ENCODE results near the gene EGLN1. TPM values are rescaled to one million over a fixed set of nuclear protein-coding genes. Genes with fewer than 3 reads are reported as not detected.

EGLN1 gene
- total RNA-seq, 1 experiment from 2014 or later, result 27.1 TPM

- ChIA-PET RAD21 (ENCODE audit: low non-redundant PET in 1 of 2, low total read pairs in 2 of 2, uncharacterized antibody in 2 of 2, unreplicated experiment in 2 of 2) (no interaction called here), POLR2A (no interaction called here), CTCF (no interaction called here)
- no peak overlapping the region for H3K4me2 ChIP-seq (ENCODE audit: low read length)
- H4K20me1 ChIP-seq (ENCODE audit: insufficient read depth), result 0 out of 2 replicates have a peak, but pooled peaks cover 9% of the 10 kb centered on the region
- H3K9ac ChIP-seq (ENCODE audit: low read length), result no peak overlapping the region
- ATAC-seq (no peak), DNase-seq (ENCODE audit: low read depth, low spot score) (no peak)
- TF ChIP-seq CEBPB (IDR thresholded peaks at IDR 0.05; ENCODE audit: low read depth), result no peak
- no peak for TF ChIP-seq CBX3 (IDR thresholded peaks at IDR 0.05; ENCODE audit: low read depth)
- no peak for TF ChIP-seq ZNF274 (IDR thresholded peaks at IDR 0.05; ENCODE audit: low read depth, low read length)
- TF ChIP-seq EZH2phosphoT487 (IDR thresholded peaks at IDR 0.05; ENCODE audit: borderline replicate concordance), result no peak
- TF ChIP-seq CTCF (IDR thresholded peaks at IDR 0.05 in 2 of 3, conservative IDR thresholded peaks at IDR 0.05 in 1 of 3; ENCODE audit: borderline replicate concordance in 1 of 3, insufficient read depth in 1 of 3, low read depth in 2 of 3, low read length in 2 of 3), result no peak
- TF ChIP-seq MAX (IDR thresholded peaks at IDR 0.05), result no peak
- TF ChIP-seq ZBTB33 (IDR thresholded peaks at IDR 0.05; ENCODE audit: extremely low read depth, insufficient replicate concordance, low read length), result no peak
- peaks cover 26% of the 10 kb centered on the region for H3K79me2 ChIP-seq (ENCODE audit: insufficient read depth, low read length)
- no peak overlapping the region for H3K27ac ChIP-seq (ENCODE audit: low read depth, low read length)
- no TSS peak for BruUV-seq (replicated peaks)
- no peaks in the 10 kb centered on the region for H3K27me3 ChIP-seq (ENCODE audit: insufficient read depth, low read length)
- no peaks in the 10 kb centered on the region for H3K4me1 ChIP-seq (ENCODE audit: control insufficient read depth in 1 of 2, insufficient read depth in 2 of 2, low read length in 2 of 2)
- H2AFZ ChIP-seq (ENCODE audit: low read depth, low read length, poor library complexity, severe bottlenecking), result no peak overlapping the region
- H3K36me3 ChIP-seq (ENCODE audit: control insufficient read depth in 1 of 2, insufficient read depth in 2 of 2, low read length in 2 of 2), result peaks cover 5 to 7% of the 10 kb centered on the region in 2 experiments; a peak in 2 of 4 replicates
- H3K9me3 ChIP-seq (ENCODE audit: control insufficient read depth in 1 of 2, insufficient read depth in 1 of 2, low read depth in 1 of 2, low read length in 2 of 2), result no peaks in the 10 kb centered on the region
- H3K9me2 ChIP-seq (ENCODE audit: insufficient read depth), result no peaks in the 10 kb centered on the region
- no peak overlapping the region for H3K4me3 ChIP-seq (replicated peaks in 1 of 2; ENCODE audit: low read depth in 1 of 2, low read length in 2 of 2)
- intact Hi-C loops (cut with micrococcal nuclease), result no loop called here
Observed at GRCh38 chr1:231364192-231364591, 57.9 kb downstream of the EGLN1 start.

Data from HCT116 (cell line).